HFFc6 (cell line): Measurements from ENCODE around the gene PTPRM. TPM values are rescaled to one million over a fixed set of nuclear protein-coding genes. Genes with fewer than 3 reads are reported as not detected.

Experiments
- DNase-seq: peaks from one replicate; pipeline ENCODE4 v3.0.0-alpha.2; 2018
- H3K27ac Mint-ChIP-seq: 2 replicates; pipeline ENCODE4 v1.8.0; 2020; ENCODE audit warnings: mild to moderate bottlenecking, mixed read lengths
- H3K27me3 Mint-ChIP-seq: 2 replicates; pipeline ENCODE4 v1.8.0; 2021; ENCODE audit warnings: mild to moderate bottlenecking, moderate library complexity, mixed read lengths; ENCODE audit not compliant: insufficient read depth
- H3K36me3 Mint-ChIP-seq: 2 replicates; pipeline ENCODE4 v1.8.0; 2021; ENCODE audit warnings: low read depth, mixed read lengths
- H3K4me1 Mint-ChIP-seq: 2 replicates; pipeline ENCODE4 v1.8.0; 2020; ENCODE audit warnings: low read depth, mixed read lengths
- H3K4me3 Mint-ChIP-seq: 2 replicates; pipeline ENCODE4 v1.8.0; 2020; ENCODE audit warnings: mild to moderate bottlenecking, moderate library complexity, mixed read lengths
- H3K9me3 Mint-ChIP-seq: 2 replicates; pipeline ENCODE4 v1.8.0; 2020; ENCODE audit warnings: mild to moderate bottlenecking, mixed read lengths
- total RNA-seq, 6 experiments: library from RNA; stranded (reverse); fragmentation: NEBNext Ultra II Directional; extraction: Animal tissue kit (Norgen Biotek cat#: 25700); gene quantifications; 2 replicates in 1 of 6; 3 replicates in 5 of 6; pipeline ENCODE4 v1.2.3, GENCODE V29; 2021
- TF ChIP-seq, protein P1 (sequence below): fragments of 200-600 bp; sonication (generic); IDR thresholded peaks from 2 replicates; pipeline ENCODE4 v1.5.0; 2021; ENCODE audit warnings: antibody characterized with exemption, mild to moderate bottlenecking

The PTPRM gene
- total RNA-seq, 6 experiments from 2014 or later, result 39.4 to 49.8 (median 43.8) TPM

DNA sequence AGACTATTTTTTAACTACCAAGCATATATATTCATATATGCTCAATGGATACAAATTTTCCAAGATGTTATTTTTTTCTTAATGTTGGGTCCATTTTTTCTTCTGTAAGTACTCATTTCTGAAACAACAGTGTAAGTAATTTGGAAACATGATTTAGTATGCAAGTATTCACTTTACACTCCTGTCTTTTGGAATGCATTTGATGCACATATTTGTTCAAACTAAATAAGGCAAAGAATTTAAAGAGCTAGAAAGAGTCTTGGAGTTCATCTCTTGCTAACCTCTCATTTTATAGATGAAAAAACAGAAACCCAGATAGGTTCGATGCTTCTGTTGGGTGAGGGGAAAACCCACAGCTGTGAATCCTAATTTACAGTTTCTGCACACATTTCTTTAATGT lies 602.6 kb downstream of the PTPRM start:
- TF ChIP-seq, protein P1, sequence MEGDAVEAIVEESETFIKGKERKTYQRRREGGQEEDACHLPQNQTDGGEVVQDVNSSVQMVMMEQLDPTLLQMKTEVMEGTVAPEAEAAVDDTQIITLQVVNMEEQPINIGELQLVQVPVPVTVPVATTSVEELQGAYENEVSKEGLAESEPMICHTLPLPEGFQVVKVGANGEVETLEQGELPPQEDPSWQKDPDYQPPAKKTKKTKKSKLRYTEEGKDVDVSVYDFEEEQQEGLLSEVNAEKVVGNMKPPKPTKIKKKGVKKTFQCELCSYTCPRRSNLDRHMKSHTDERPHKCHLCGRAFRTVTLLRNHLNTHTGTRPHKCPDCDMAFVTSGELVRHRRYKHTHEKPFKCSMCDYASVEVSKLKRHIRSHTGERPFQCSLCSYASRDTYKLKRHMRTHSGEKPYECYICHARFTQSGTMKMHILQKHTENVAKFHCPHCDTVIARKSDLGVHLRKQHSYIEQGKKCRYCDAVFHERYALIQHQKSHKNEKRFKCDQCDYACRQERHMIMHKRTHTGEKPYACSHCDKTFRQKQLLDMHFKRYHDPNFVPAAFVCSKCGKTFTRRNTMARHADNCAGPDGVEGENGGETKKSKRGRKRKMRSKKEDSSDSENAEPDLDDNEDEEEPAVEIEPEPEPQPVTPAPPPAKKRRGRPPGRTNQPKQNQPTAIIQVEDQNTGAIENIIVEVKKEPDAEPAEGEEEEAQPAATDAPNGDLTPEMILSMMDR, result no peak
- no peak for DNase-seq

DNA sequence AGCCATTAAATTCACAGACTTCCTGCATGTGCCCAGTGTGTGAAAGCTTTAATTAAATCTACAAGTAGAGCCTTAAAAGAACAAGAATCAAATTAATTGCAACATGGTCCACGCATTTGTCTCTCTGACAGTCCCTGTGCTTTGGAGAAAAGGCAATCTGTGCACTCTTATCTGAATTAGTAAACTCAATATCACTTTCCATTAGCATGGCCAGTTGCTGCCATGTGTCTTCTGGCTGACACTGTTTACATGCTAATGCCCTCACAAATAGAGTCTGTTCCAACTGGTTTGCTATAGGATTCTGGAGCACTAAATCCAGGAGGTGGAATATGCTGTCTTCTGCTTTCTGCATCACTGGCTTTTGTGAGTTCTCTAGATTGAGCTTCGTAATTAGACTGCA lies 607.7 kb downstream of the PTPRM start:
- Mint-ChIP-seq H3K9me3 (no peaks in the 10 kb centered on the region), H3K4me3 (no peak overlapping the region), H3K27me3 (no peaks in the 10 kb centered on the region; the same call in 1 of the 2 replicates), H3K36me3 (0 out of 2 replicates have a peak, but pooled peaks cover 4% of the 10 kb centered on the region), H3K27ac (no peak overlapping the region), H3K4me1 (peaks cover 31% of the 10 kb centered on the region)
- TF ChIP-seq, protein P1, result no peak
- DNase-seq, result no peak

More for the DNA sequence above, 602.6 kb downstream of the PTPRM start:
- H3K27ac Mint-ChIP-seq, result no peak overlapping the region
- no peaks in the 10 kb centered on the region for H3K36me3 Mint-ChIP-seq
- no peaks in the 10 kb centered on the region; the same call in 1 of the 2 replicates for H3K27me3 Mint-ChIP-seq
- peaks cover 14% of the 10 kb centered on the region for H3K4me1 Mint-ChIP-seq
- no peaks in the 10 kb centered on the region for H3K9me3 Mint-ChIP-seq
- H3K4me3 Mint-ChIP-seq, result no peak overlapping the region

DNA sequence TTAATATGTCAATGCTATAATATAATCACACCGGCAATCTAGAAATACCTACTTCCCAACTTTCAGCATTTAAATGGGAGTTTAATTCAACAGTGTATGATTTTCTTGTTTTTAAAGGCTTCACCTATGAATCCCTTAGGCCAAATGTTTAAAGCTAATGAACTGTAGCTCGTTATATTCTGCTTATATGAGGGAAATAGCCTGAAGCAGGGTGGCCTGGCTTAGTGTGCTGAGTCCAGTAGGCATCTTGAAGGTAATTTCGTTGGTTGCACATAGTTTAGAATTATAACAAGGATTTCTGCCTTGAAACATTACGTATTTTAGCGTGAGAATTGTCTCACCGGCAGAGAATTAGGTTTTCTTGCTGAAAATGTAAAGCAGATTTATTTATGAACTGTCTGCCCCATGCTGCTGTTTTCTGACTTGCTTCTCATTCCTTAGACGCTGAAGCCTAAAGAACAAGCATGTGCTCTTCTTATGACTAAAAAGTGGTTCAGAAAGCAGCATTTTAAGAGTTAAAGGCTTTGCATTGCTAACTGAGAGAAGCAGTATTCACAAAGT lies 608.5 kb downstream of the PTPRM start:
- Mint-ChIP-seq H3K36me3 (0 out of 2 replicates have a peak, but pooled peaks cover 5% of the 10 kb centered on the region), H3K27me3 (no peaks in the 10 kb centered on the region; the same call in 1 of the 2 replicates), H3K4me3 (no peak overlapping the region), H3K4me1 (peaks cover 24% of the 10 kb centered on the region), H3K27ac (no peak overlapping the region), H3K9me3 (no peaks in the 10 kb centered on the region)
- TF ChIP-seq, protein P1, result no peak
- no peak for DNase-seq

DNA sequence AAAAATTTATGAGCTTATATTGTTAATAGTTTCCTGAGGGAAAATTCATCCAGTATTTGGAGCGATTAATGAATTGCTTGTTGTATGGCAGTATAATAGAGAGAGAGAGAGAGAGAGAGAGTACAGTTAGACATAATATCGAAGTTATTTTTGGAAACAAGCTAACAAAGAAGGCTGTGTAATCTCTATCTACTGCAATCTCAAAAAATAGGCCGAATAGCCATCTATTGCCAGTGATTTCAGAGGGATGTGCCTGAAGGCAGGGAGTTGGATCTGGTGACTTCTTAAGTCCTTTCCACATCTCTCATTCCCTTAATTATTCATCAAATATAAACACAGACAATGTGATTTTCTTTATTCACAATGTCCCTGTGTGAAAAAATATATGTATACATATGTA lies 609.0 kb downstream of the PTPRM start:
- Mint-ChIP-seq H3K36me3 (0 out of 2 replicates have a peak, but pooled peaks cover 5% of the 10 kb centered on the region), H3K27me3 (no peaks in the 10 kb centered on the region; the same call in 1 of the 2 replicates), H3K4me3 (no peak overlapping the region), H3K9me3 (no peaks in the 10 kb centered on the region), H3K4me1 (peaks cover 24% of the 10 kb centered on the region), H3K27ac (no peak overlapping the region)
- no peak for DNase-seq
- TF ChIP-seq, protein P1, result no peak

DNA sequence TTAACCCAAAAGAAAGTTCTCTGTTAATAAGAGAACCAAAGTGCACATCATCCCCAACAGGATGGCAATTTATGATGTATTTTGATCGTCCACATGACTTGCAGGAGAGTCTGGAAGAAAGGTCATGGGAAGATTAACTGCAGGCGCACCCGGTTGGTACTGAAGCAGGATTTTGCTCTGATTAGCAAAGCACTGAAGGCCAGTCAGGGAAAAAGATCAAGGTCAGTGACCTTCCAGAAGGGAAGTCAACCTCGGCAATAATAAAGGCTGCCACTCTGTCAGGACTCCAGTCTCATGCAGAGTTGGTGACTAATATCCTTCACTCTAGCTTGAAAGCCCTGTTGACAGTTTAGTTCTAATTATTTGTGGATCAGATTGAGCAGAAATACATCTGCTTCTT lies 609.4 kb downstream of the PTPRM start:
- Mint-ChIP-seq H3K9me3 (no peaks in the 10 kb centered on the region), H3K36me3 (0 out of 2 replicates have a peak, but pooled peaks cover 5% of the 10 kb centered on the region), H3K27me3 (no peaks in the 10 kb centered on the region; the same call in 1 of the 2 replicates), H3K4me1 (peaks cover 24% of the 10 kb centered on the region), H3K27ac (no peak overlapping the region), H3K4me3 (no peak overlapping the region)
- TF ChIP-seq, protein P1, result no peak
- no peak for DNase-seq
